ENCODE data around the gene DIS3L.

Gene DIS3L

DNA sequence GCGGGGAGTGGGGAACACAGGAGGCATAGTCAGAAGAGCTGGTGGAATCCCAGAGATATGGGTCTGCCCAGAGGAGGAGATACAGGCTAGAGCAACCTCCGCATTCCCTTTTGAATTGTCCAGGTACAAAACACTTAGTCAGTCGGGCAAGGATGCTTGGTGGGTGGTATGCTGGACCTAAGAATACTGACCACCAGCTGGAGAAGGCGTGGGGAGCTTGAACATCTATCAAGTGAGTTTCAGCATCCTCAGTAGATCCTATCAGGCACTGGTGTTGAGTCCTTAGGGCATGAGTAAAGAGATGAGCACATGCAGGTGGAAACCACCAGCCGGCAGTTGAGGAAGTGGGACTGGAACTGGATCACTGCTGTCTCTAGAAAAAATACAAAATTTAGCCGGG, 14.7 kb upstream of the DIS3L start:
- TF ChIP-seq CTCF (conservative IDR thresholded peaks at IDR 0.05; ENCODE audit: control insufficient read depth, insufficient read depth, low read depth, low read length) = no peak
- no peak overlapping the region for H3K4me3 ChIP-seq (ENCODE audit: control insufficient read depth, low read depth, low read length)
- no peak for DNase-seq (ENCODE audit: low read depth)

DNA sequence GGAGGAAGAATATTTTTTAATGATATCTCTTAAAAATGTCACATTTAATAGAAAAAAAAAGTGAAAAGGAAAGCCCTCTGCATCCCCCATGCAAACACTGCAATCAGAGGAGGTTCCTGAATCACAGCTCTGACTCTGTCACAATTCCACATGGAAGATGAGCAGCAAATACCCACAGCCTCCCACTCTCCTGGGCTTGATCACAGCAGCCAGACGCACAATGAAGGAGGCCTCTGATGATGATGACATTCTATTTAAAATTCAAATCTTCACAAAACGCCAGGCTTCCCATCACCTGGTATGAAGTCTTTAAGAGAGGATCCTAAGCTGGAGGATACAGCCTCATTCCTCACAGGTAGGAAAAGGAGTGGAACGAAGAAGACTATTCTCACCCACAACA, 9.1 kb upstream of the DIS3L start:
- H3K4me3 ChIP-seq (ENCODE audit: control insufficient read depth, low read depth, low read length) = no peak overlapping the region
- no peak for TF ChIP-seq CTCF (conservative IDR thresholded peaks at IDR 0.05; ENCODE audit: control insufficient read depth, insufficient read depth, low read depth, low read length)
- no peak for DNase-seq (ENCODE audit: low read depth)

DNA sequence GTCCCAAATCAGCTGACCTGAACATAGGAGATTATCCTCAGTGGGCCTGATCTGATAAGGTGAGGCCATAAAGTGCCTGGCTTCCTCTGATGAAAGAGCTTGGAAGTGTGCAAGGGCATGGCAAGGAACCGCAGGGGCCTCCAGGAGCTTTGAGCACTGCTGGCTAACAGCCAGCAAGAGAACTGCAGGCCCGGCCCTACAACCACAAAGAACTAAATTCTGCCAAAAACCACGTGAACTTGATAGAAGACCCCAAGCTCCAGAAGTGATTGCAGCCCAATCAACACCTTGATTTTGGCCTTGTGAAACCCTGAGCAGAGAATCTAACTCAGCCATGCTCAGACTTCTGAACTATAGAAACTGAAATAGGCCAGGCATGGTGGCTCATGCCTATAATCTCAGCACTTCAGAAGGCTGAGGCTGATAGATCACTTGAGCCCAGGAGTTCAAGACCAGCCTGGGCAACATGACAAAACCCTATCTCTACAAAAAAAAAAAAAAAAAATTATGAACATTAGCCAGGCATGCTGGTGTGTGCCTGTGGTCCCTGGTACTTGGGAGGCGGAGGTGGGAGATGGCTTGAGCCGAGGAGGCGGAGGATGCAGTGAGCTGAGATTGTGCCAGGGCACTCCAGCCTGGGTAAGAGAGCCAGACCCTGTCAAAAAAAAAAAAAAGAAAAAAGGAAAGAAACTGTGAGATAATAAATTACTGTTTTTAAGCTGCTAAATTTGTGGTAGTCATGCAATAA, 7.7 kb upstream of the DIS3L start:
- no peak for TF ChIP-seq CTCF (conservative IDR thresholded peaks at IDR 0.05; ENCODE audit: control insufficient read depth, insufficient read depth, low read depth, low read length)
- no peak for DNase-seq (ENCODE audit: low read depth)
- H3K4me3 ChIP-seq (ENCODE audit: control insufficient read depth, low read depth, low read length) = no peak overlapping the region

GRCh38 chr15:66287461-66288057, 5.8 kb upstream of the DIS3L start:
- no peak overlapping the region for H3K4me3 ChIP-seq (ENCODE audit: control insufficient read depth, low read depth, low read length)
- peak; percentile 43 for DNase-seq (ENCODE audit: low read depth)
- TF ChIP-seq CTCF (conservative IDR thresholded peaks at IDR 0.05; ENCODE audit: control insufficient read depth, insufficient read depth, low read depth, low read length) = peak; percentile 52

- no peak for TF ChIP-seq CTCF (conservative IDR thresholded peaks at IDR 0.05; ENCODE audit: control insufficient read depth, insufficient read depth, low read depth, low read length)
- H3K4me3 ChIP-seq (ENCODE audit: control insufficient read depth, low read depth, low read length) = no peak overlapping the region
- no peak for DNase-seq (ENCODE audit: low read depth)
These were observed 5.3 kb upstream of the DIS3L start for GRCh38 chr15:66288093-66288492.

DNA sequence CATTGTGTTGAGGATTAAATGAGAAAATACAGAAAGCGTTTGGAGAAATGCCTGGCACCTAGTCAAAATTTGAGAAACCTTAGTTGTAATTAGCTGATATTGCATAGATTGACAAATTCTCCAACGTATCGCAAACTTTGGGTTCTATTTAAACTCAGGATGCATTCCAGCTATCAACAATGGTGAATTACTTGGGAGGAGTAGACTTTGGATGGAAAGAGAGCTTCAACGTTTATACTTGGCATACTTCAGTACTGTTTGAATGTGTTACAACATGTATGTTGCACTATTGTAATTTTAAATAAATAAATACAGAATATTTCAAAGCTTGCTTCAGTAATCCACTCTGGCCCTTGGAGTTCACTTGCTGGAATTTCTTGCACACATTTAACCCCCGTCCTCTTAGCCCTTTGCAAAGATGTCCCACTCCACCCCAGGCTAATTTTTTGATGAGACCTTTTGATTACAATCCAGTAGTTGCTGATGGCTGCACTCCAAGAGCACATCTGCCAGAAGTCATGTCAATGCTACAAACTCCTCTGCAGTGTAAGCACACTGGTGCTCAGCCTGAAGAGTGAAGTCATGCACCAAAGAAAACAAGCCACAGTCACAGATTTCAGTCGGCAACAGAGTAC, 4.7 kb upstream of the DIS3L start:
- no peak overlapping the region for H3K4me3 ChIP-seq (ENCODE audit: control insufficient read depth, low read depth, low read length)
- no peak for TF ChIP-seq CTCF (conservative IDR thresholded peaks at IDR 0.05; ENCODE audit: control insufficient read depth, insufficient read depth, low read depth, low read length)
- peak; percentile 45 for DNase-seq (ENCODE audit: low read depth)

All from fibroblast of mammary gland (primary cell).